Natural killer cell (primary cell): ENCODE data around the gene FCRLB. TPM values are rescaled to one million over a fixed set of nuclear protein-coding genes. Genes with fewer than 3 reads are reported as not detected.

Experiments
- ATAC-seq, 3 donors: fragments of 150-1000 bp in 2 of 3; fragments of 200-7000 bp in 1 of 3; cut with Tn5 transposase; 1 replicate in 1 of 3; 2 replicates in 2 of 3; pipeline ENCODE4 v1.10.0; 2021; ENCODE audit warnings: mild to moderate bottlenecking in 2 of 3, moderate library complexity in 2 of 3
- DNase-seq, 2 donors: peaks; one replicate each; pipeline versions ENCODE4 v3.0.0 to v3.0.0-alpha.2; 2013 to 2021; ENCODE audit warnings: mixed read lengths in 1 of 2
- H3K27ac ChIP-seq: one replicate; pipeline ENCODE4 v1.5.1; 2013; ENCODE audit warnings: mild to moderate bottlenecking, low read length
- H3K27me3 ChIP-seq: one replicate; pipeline ENCODE4 v1.6.1; 2013; ENCODE audit warnings: low read length; ENCODE audit not compliant: control insufficient read depth, insufficient read depth
- H3K36me3 ChIP-seq: one replicate; pipeline ENCODE4 v1.6.1; 2013; ENCODE audit warnings: low read length; ENCODE audit not compliant: control insufficient read depth, insufficient read depth
- H3K4me1 ChIP-seq: one replicate; pipeline ENCODE4 v1.6.1; 2013; ENCODE audit warnings: low read length; ENCODE audit not compliant: control insufficient read depth, insufficient read depth
- H3K4me3 ChIP-seq: one replicate; pipeline ENCODE4 v1.5.1; 2013; ENCODE audit warnings: low read length
- H3K9me3 ChIP-seq: one replicate; pipeline ENCODE4 v1.6.1; 2013; ENCODE audit warnings: low read length; ENCODE audit not compliant: control insufficient read depth, insufficient read depth
- H3K27ac Mint-ChIP-seq, 2 donors: one replicate each; pipeline ENCODE4 v1.8.0; 2022; ENCODE audit warnings: mild to moderate bottlenecking in 2 of 2, mixed read lengths in 2 of 2, moderate library complexity in 1 of 2
- H3K27me3 Mint-ChIP-seq, 2 donors: one replicate each; pipeline ENCODE4 v1.8.0; 2022; ENCODE audit warnings: low read depth in 2 of 2, mixed read lengths in 2 of 2
- H3K36me3 Mint-ChIP-seq: one replicate; pipeline ENCODE4 v1.8.0; 2022; ENCODE audit warnings: mixed read lengths
- H3K4me1 Mint-ChIP-seq, 2 donors: one replicate each; pipeline ENCODE4 v1.8.0; 2022; ENCODE audit warnings: mixed read lengths in 2 of 2
- H3K4me3 Mint-ChIP-seq: one replicate; pipeline ENCODE4 v1.8.0; 2022; ENCODE audit warnings: mild to moderate bottlenecking, moderate library complexity, mixed read lengths
- H3K9me3 Mint-ChIP-seq, 2 donors: one replicate each; pipeline ENCODE4 v1.8.0; 2022; ENCODE audit warnings: mixed read lengths in 2 of 2
- WGBS: methylation state at CpG from one replicate; pipeline ENCODE4 v1.1.7; 2013; ENCODE audit warnings: missing lambda C conversion rate; ENCODE audit not compliant: insufficient coverage; 5-methylcytosine and 5-hydroxymethylcytosine counted together
- intact Hi-C: fragments of 100-400 bp; cut with micrococcal nuclease; formaldehyde crosslinking; loops from one replicate; pipeline ENCODE4 v1.14.2; 2022
- total RNA-seq, 4 donors: library from RNA; stranded (reverse); fragments of 120-200 nt in 1 of 4; gene quantifications; one replicate each; pipeline versions ENCODE4 v1.2.3 to v1.2.4, GENCODE V29; 2013 to 2022
- TF ChIP-seq, protein P1 (sequence below): fragments of 200-600 bp; IDR thresholded peaks from one replicate; pipeline ENCODE4 v1.8.0; 2022; ENCODE audit warnings: antibody characterized with exemption

FCRLB gene
- total RNA-seq, 3 donors from 2014 or later (not counting 1 experiment from before 2014, with no cell fraction given): 3.6 to 6.2 (median 5.2) TPM

DNA sequence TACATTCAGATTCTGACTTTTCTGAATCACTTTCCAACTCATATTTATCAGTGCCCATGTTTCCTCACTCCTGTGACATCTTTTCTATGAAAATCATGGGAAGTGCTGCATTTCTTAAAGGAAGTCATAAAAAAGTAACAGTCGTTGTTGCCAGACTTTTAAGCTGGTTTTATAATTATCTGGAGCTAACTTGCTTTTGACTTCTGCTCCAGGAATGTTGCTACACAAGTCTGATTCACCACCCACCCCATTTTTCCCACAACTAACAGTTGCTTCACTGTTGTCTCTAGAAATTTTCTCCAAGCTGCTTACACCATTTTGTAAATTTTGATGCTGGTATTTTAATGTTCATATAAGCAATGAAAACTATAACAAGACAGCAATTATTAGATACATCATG, 12.2 kb downstream of the FCRLB start:
- DNase-seq (no peak), ATAC-seq (no peak)
- no peaks in the 10 kb centered on the region for H3K9me3 Mint-ChIP-seq
- H3K36me3 Mint-ChIP-seq: no peaks in the 10 kb centered on the region
- H3K4me1 ChIP-seq: peaks cover 18% of the 10 kb centered on the region
- no peaks in the 10 kb centered on the region for H3K27me3 Mint-ChIP-seq
- WGBS: 18% methylated on average over 1 of the region's 1 CpG
- H3K4me1 Mint-ChIP-seq: peaks cover 33 to 41% of the 10 kb centered on the region in 2 donors
- no peak overlapping the region for H3K27ac ChIP-seq
- no peaks in the 10 kb centered on the region for H3K9me3 ChIP-seq
- no peak overlapping the region for H3K27ac Mint-ChIP-seq
- TF ChIP-seq, protein P1, sequence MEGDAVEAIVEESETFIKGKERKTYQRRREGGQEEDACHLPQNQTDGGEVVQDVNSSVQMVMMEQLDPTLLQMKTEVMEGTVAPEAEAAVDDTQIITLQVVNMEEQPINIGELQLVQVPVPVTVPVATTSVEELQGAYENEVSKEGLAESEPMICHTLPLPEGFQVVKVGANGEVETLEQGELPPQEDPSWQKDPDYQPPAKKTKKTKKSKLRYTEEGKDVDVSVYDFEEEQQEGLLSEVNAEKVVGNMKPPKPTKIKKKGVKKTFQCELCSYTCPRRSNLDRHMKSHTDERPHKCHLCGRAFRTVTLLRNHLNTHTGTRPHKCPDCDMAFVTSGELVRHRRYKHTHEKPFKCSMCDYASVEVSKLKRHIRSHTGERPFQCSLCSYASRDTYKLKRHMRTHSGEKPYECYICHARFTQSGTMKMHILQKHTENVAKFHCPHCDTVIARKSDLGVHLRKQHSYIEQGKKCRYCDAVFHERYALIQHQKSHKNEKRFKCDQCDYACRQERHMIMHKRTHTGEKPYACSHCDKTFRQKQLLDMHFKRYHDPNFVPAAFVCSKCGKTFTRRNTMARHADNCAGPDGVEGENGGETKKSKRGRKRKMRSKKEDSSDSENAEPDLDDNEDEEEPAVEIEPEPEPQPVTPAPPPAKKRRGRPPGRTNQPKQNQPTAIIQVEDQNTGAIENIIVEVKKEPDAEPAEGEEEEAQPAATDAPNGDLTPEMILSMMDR: no peak
- H3K4me3 ChIP-seq: no peak overlapping the region
- H3K27me3 ChIP-seq: no peaks in the 10 kb centered on the region
- intact Hi-C loops: loop anchor here (10.0 kb wide), 1 partner anchor 519 kb away; the partner anchor contains the start of gene FCER1G
- H3K36me3 ChIP-seq: no peaks in the 10 kb centered on the region
- no peak overlapping the region for H3K4me3 Mint-ChIP-seq

DNA sequence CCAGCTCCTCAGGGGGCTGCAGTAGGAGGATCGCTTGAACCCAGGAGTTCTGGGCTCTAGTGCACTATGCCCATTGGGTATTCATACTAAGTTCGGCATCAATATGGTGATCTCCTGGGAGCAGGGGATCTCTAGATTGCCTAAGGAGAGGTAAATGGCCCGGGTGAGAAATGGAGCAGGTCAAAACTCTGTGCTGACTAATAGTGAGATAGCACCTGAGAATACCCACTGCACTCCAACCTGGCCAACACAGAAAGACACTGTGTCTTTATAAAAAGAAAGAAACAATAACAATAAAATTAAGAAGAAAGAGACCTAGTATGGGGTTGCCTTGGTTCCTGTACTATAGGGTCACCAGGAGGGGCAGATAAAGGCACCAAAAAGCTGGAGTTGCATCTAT, 14.5 kb downstream of the FCRLB start:
- Mint-ChIP-seq H3K9me3 (no peaks in the 10 kb centered on the region), H3K27ac (no peak overlapping the region), H3K4me3 (no peak overlapping the region), H3K27me3 (no peaks in the 10 kb centered on the region), H3K36me3 (no peaks in the 10 kb centered on the region), H3K4me1 (peaks cover 35 to 44% of the 10 kb centered on the region in 2 donors)
- Histone ChIP-seq H3K36me3 (no peaks in the 10 kb centered on the region), H3K4me1 (peaks cover 26% of the 10 kb centered on the region), H3K4me3 (no peak overlapping the region), H3K27me3 (no peaks in the 10 kb centered on the region), H3K27ac (no peak overlapping the region), H3K9me3 (no peaks in the 10 kb centered on the region)
- intact Hi-C loops: loop anchor here (10.0 kb wide), 1 partner anchor 521 kb away; the partner anchor contains the start of gene FCER1G
- WGBS: 91% methylated on average over 3 of the region's 3 CpGs
- ATAC-seq (no peak), DNase-seq (no peak)
- TF ChIP-seq, protein P1: no peak

DNA sequence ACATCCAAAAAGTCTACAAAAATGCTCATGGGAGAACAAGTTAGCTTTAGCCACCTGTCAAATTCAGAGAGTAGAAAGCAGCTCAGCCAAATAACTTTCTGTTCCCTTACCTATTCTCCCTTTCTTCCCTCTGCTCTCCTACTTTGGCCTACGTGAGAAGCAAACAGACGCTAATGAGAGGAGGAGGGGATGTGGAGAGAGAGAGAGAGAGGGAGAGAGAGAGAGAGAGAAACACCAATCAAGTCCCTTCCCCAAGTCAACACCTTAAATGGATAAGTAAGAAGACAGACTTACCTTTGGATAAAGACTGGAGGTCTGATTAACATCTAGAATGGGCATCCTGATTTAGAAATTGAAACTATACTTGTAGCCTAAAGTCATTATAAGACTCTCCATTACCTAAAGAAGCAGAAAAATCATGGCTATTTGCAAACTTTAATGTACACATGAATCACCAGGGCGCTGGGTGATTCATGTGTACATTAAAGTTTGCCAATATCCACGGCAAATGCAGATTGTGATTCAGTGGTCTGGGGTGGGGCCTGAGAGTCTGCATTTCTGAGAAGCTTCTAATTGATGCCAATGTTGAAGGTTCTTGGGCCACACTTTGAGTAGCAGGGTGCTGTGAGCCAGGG, 15.1 kb downstream of the FCRLB start:
- DNase-seq: no peak
- Mint-ChIP-seq H3K4me3 (no peak overlapping the region), H3K27ac (no peak overlapping the region), H3K27me3 (no peaks in the 10 kb centered on the region), H3K36me3 (no peaks in the 10 kb centered on the region), H3K9me3 (no peaks in the 10 kb centered on the region), H3K4me1 (peaks cover 37 to 47% of the 10 kb centered on the region in 2 donors)
- TF ChIP-seq, protein P1: no peak
- Histone ChIP-seq H3K36me3 (no peaks in the 10 kb centered on the region), H3K27me3 (no peaks in the 10 kb centered on the region), H3K9me3 (no peaks in the 10 kb centered on the region), H3K4me1 (peaks cover 32% of the 10 kb centered on the region), H3K4me3 (no peak overlapping the region), H3K27ac (no peak overlapping the region)
- WGBS: 85% methylated on average over 2 of the region's 4 CpGs
- intact Hi-C loops: loop anchor here (10.0 kb wide), 1 partner anchor 522 kb away; the partner anchor contains the start of gene FCER1G
- ATAC-seq: no peak
